Kidney epithelial cell (primary cell): ENCODE data around the gene FABP1. TPM values are rescaled to one million over a fixed set of nuclear protein-coding genes. Genes with fewer than 3 reads are reported as not detected.

Experiments
- DNase-seq: peaks from one replicate; pipeline ENCODE4 v3.0.0-alpha.2; 2010; ENCODE audit warnings: low read depth
- H3K27me3 ChIP-seq: 2 replicates; pipeline ENCODE4 v1.6.0; 2011; ENCODE audit warnings: low read length; ENCODE audit not compliant: control insufficient read depth, insufficient read depth
- H3K36me3 ChIP-seq: 2 replicates; pipeline ENCODE4 v1.5.1; 2011; ENCODE audit warnings: low read length; ENCODE audit not compliant: control insufficient read depth, insufficient read depth
- H3K4me3 ChIP-seq: 2 replicates; pipeline ENCODE4 v1.5.1; 2011; ENCODE audit warnings: low read depth, mild to moderate bottlenecking, control low read depth, low read length
- total RNA-seq: library from RNA; depleted of rRNA; stranded (reverse); fragments of >200 nt; gene quantifications from 2 replicates; pipeline ENCODE4 v1.2.3, GENCODE V29; 2015
- TF ChIP-seq, protein P1 (sequence below): IDR thresholded peaks from 2 replicates; pipeline ENCODE4 v1.5.1; 2011; ENCODE audit warnings: mild to moderate bottlenecking, moderate library complexity, low read length, control low read depth, inconsistent platforms; ENCODE audit not compliant: insufficient read depth, poor library complexity, severe bottlenecking

Gene FABP1
- total RNA-seq, 1 donor from 2014 or later: not detected

DNA sequence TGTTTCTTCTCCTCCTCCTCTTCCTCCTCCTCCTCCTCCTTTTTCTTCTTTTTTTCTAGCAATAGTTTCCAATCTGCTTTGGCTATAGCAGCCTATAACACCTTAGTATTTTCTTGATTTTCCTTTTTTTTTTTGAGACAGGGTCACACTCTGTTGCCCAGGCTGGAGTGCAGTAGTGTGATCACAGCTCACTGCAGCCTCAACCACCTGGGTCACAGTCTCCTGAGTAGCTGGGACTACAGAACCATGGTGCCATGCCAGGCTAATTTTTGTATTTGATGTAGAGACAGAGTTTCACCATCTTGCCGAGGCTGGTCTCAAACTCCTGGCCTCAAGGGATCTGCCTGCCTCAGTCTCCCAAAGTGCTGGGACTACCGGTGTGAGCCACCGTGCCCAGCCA, 31.6 kb upstream of the FABP1 start:
- TF ChIP-seq, protein P1, sequence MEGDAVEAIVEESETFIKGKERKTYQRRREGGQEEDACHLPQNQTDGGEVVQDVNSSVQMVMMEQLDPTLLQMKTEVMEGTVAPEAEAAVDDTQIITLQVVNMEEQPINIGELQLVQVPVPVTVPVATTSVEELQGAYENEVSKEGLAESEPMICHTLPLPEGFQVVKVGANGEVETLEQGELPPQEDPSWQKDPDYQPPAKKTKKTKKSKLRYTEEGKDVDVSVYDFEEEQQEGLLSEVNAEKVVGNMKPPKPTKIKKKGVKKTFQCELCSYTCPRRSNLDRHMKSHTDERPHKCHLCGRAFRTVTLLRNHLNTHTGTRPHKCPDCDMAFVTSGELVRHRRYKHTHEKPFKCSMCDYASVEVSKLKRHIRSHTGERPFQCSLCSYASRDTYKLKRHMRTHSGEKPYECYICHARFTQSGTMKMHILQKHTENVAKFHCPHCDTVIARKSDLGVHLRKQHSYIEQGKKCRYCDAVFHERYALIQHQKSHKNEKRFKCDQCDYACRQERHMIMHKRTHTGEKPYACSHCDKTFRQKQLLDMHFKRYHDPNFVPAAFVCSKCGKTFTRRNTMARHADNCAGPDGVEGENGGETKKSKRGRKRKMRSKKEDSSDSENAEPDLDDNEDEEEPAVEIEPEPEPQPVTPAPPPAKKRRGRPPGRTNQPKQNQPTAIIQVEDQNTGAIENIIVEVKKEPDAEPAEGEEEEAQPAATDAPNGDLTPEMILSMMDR: no peak
- Histone ChIP-seq H3K27me3 (no peaks in the 10 kb centered on the region), H3K4me3 (no peak overlapping the region), H3K36me3 (no peaks in the 10 kb centered on the region)
- no peak for DNase-seq

DNA sequence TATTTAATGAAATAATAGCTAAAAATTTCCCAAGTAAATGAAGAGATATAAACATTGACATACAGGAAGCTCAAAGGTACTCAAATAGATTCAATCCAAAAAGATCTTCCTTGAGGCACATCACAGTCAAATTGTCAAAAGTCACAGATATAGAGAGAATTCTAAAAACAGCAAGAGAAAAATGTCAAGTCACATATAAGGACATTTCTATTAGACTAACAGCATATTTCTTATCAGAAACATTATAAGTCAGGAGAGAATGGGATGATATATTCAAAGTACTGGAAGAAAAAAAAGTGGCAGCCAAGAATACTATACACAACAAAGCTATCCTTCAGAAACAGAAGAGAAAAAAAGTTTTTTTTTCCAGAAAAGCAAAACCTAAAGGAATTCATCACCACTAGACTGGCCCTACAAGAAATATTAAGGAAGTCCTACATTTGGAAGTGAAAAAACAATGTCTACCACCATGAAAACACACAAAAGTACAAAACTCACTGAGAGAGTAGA, 21.1 kb upstream of the FABP1 start:
- no peak overlapping the region for H3K4me3 ChIP-seq
- no peaks in the 10 kb centered on the region for H3K27me3 ChIP-seq
- TF ChIP-seq, protein P1: no peak
- DNase-seq: no peak
- no peaks in the 10 kb centered on the region for H3K36me3 ChIP-seq

DNA sequence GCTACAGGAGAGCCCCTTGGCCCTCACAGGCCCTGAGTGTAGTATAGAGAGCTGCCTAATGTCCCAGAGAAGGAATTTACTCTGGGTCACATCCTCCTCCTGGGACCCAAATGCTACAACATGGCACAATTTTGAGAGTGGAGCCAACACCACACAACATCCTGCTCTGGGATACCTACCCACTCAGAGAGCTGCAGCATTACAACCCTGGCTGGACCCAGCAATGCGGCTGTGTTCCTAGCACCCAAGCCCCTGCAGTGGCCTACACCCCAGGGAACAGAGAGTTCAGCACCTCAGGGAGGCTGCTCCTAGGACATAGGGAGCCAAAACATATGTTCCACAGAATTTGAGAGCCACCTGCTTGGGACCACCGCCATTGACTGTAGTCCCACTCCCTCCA, 19.3 kb upstream of the FABP1 start:
- Histone ChIP-seq H3K4me3 (no peak overlapping the region), H3K36me3 (no peaks in the 10 kb centered on the region)
- TF ChIP-seq, protein P1: no peak

DNA sequence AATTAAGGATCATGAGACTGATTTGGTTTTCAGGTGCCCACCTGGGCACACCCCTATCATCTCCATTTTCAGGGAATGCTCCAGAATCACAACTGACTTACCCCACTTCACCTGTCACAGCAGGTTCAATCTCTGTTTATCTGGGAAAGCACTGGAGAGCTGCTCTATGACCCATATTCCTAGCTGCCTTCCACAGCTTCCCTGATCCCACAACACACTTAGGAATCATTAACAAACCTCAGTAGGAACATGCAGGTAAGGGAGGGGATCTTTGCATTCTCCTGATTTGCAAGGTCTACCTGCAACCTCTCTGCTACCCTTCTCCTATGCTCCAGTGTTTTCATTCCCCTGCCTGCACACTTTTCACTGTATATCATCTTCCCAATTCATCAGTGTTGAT, 18.7 kb upstream of the FABP1 start:
- Histone ChIP-seq H3K27me3 (peaks cover 2% of the 10 kb centered on the region), H3K4me3 (no peak overlapping the region), H3K36me3 (no peaks in the 10 kb centered on the region)
- no peak for DNase-seq
- TF ChIP-seq, protein P1: no peak

More for the DNA sequence above, 19.3 kb upstream of the FABP1 start:
- peaks cover 2% of the 10 kb centered on the region for H3K27me3 ChIP-seq
- no peak for DNase-seq

DNA sequence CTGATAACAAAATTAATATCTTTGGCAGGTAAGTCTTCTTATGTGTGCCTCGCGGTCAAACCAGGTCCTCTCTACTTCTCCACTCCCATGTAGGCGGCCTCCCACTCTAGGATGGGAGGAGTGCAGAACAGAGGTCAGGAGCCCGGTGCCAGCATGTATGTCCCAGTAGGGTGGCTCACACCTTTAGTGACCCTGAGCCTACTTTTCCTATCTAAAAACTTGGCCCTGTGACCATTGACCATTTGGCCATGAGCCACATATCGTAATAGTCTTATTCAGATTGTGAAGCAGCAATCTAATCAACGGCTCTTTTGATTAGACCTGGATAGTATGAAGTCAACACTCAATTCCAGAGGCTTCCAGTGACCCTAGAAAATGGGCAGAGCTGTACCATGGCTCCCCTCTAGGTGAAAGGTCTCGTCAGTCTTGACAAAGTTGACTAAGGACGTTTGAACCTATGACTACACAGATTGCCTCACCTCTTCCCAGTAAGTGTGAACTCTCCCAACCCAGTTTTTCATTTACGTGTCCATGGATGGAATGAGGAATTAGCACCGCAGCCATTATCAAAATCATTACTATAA, 17.1 kb upstream of the FABP1 start:
- DNase-seq: no peak
- H3K4me3 ChIP-seq: no peak overlapping the region
- peaks cover 2% of the 10 kb centered on the region for H3K27me3 ChIP-seq
- TF ChIP-seq, protein P1: no peak
- no peaks in the 10 kb centered on the region for H3K36me3 ChIP-seq

DNA sequence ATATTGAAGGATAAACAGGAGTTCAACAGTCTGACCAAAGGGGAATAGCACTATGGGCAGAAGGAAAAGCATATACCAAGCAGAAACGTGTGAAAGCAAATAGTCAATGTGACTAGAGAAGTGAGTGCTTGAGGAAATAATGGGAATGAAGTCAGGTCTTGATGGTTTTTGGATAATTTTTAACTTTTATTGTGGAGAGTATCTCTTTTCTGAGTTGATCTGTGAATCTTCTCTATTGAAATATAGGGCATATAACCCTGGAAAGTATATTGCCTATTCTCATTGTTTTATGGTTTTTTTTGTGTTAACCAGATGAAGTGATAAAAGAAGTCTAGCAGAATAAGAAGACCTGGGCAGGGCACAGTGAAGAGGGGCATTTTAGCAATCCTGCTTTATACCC, 16.4 kb upstream of the FABP1 start:
- DNase-seq: no peak
- H3K36me3 ChIP-seq: no peaks in the 10 kb centered on the region
- H3K4me3 ChIP-seq: no peak overlapping the region
- peaks cover 2% of the 10 kb centered on the region for H3K27me3 ChIP-seq
- TF ChIP-seq, protein P1: no peak
